Measurements from ENCODE around the gene PELO. TPM values are rescaled to one million over a fixed set of nuclear protein-coding genes. Genes with fewer than 3 reads are reported as not detected.

PELO gene
- total RNA-seq, 1 donor, result 18.9 TPM

DNA sequence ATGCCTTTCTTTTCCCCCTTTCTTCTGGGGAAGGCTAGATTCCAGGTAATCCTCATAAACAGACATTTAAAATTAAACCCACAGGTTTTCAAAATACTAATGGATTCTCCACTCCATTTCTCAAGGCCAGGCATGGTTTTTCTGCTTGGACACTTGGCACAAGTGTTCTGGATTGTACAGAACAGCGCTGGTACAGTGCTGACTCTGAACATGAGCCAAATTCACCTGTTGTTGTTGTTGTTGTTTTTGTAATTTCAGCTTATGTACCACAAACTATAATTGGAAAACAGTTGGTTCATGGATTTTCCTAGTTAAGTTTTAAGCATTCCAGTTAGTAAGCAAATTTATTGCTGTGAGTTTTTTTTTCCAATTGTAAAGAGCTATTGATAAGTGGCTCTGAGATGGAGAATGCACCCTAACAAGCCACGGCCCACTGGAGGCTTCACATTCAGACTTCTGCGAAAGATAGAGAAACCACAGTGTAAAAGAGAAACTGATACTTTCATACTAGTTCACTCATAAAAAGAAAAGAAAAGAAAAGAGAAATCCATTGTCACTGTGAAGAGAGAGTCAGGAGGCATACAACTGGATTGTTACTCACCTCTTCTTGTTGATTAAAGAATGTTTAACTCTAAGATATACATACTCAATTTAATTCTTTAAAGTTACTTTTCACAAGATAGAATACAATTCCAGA is 16.2 kb upstream of the PELO start:
- TF ChIP-seq, protein P1, sequence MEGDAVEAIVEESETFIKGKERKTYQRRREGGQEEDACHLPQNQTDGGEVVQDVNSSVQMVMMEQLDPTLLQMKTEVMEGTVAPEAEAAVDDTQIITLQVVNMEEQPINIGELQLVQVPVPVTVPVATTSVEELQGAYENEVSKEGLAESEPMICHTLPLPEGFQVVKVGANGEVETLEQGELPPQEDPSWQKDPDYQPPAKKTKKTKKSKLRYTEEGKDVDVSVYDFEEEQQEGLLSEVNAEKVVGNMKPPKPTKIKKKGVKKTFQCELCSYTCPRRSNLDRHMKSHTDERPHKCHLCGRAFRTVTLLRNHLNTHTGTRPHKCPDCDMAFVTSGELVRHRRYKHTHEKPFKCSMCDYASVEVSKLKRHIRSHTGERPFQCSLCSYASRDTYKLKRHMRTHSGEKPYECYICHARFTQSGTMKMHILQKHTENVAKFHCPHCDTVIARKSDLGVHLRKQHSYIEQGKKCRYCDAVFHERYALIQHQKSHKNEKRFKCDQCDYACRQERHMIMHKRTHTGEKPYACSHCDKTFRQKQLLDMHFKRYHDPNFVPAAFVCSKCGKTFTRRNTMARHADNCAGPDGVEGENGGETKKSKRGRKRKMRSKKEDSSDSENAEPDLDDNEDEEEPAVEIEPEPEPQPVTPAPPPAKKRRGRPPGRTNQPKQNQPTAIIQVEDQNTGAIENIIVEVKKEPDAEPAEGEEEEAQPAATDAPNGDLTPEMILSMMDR (IDR thresholded peaks at IDR 0.05; ENCODE audit: insufficient read depth, low read length), result no peak
- no peak for DNase-seq (ENCODE audit: low read depth)

DNA sequence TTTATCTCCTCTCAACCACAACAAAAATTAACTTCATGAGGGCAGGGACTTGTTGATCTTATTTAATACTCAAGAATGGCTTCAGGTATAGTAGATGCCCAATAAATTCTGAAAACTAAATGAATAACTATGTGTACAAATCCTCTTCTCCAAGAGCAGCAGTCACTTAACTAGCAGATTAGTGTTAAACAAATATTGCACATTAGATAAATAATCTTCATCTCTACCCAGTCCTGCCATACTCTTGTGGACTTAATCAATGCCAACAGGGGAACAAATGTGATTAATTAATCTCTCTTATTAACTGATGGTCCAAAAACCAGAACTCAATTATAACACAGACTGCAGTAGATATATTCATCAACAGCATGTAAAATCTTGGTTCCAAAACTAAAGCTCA is 15.0 kb upstream of the PELO start:
- DNase-seq (ENCODE audit: low read depth), result no peak
- TF ChIP-seq, protein P1 (IDR thresholded peaks at IDR 0.05; ENCODE audit: insufficient read depth, low read length), result no peak
- no peak overlapping the region for H3K4me3 ChIP-seq (ENCODE audit: low read depth, low read length)

More for the DNA sequence above, 16.2 kb upstream of the PELO start:
- H3K4me3 ChIP-seq (ENCODE audit: low read depth, low read length), result no peak overlapping the region

DNA sequence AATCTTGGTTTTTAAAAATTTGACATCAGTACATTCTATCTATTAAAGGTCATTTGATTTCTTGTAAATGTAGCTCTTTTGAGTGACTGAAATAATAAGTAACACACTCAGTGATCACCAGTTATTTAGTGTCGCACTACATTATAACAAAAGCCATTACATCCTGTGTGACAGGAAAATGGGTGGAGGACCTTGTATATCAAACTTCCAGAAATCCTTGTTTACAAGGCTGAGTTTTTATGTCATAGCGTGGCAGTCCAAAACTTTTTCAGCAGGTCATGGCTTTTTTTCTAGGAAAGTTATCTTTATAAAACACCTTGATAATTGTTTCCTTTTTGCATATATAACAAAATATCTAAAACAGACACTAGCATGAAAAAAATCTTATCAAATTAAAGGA is 14.4 kb upstream of the PELO start:
- TF ChIP-seq, protein P1 (IDR thresholded peaks at IDR 0.05; ENCODE audit: insufficient read depth, low read length), result no peak
- no peak for DNase-seq (ENCODE audit: low read depth)
- no peak overlapping the region for H3K4me3 ChIP-seq (ENCODE audit: low read depth, low read length)

DNA sequence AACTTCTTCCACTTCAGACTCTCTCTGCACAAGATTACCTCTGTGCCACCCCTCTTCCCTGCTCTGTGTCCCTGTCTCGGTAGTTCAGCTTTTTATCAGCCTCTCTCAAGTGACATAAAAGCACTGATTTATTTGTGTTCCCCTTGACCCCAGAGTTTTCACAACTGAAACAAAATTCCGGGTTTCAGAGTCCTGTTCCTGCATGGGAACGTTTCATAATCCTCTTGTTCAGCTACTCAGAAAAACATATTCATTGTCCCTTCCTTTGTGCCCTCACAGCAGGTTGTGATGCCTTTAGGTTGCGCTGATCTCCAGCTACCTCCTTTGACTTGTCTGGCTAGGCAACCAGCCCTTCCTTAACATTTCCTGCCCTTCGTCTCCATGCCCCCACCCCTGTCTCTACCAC is 13.7 kb upstream of the PELO start:
- DNase-seq (ENCODE audit: low read depth), result no peak
- no peak overlapping the region for H3K4me3 ChIP-seq (ENCODE audit: low read depth, low read length)
- TF ChIP-seq, protein P1 (IDR thresholded peaks at IDR 0.05; ENCODE audit: insufficient read depth, low read length), result no peak

DNA sequence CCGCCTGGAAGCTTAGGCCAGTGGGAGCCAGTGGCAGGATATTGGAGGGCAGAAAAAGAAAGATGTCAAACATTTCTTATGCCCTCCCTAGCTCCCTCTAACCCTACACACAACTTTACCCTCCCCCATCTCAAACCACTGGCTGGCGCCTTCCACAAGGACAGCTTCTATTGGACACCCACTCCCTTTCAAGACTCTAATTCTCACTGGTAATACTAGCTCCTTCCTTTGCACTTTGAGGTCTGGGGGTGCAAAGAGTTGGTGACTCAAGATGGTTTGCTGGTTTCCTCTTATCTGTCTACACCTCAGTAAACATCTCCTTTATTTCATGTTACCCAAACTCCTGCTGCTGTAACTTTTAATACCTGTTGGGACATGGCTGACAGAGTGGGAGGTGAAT is 11.6 kb upstream of the PELO start:
- H3K4me3 ChIP-seq (ENCODE audit: low read depth, low read length), result no peak overlapping the region
- TF ChIP-seq, protein P1 (IDR thresholded peaks at IDR 0.05; ENCODE audit: insufficient read depth, low read length), result no peak

DNA sequence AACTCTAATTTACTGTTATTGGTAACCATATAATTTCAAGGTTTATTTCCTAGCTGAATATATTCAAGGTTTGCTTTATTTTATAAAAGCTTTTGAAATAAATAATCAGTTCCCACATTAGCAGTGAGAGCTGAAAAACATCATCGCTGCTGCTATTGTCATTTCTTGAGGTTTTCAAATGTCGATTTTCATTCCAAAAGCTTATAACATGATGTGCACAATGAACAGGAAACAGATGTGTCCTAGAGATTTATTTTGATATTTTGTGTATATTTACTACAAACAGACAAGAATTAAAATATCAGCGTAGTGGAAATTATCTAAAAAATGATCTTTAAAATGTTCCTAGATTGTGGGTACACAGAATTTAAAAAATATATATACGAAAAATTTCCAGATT is 10.5 kb upstream of the PELO start:
- no peak overlapping the region for H3K4me3 ChIP-seq (ENCODE audit: low read depth, low read length)
- TF ChIP-seq, protein P1 (IDR thresholded peaks at IDR 0.05; ENCODE audit: insufficient read depth, low read length), result no peak
- no peak for DNase-seq (ENCODE audit: low read depth)

More for the DNA sequence above, 11.6 kb upstream of the PELO start:
- no peak for DNase-seq (ENCODE audit: low read depth)

DNA sequence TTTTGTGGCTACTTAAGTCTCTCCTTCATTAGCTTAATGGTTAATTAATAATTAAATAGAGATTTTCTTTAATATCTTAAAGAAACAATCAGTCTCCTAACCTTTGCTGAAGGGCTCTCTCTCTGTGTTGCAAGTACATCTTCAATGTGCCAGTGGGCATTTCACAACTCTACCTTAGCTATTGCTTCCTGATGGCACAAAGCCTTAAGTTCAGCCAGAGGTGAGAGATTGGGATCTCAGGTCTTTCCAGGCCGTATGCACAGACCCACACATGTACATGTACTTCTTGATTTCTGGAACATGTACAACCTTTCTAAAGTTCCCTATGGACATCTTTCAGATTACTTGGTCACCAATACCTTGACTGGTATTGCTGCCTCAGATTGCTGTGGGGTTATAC is 8.9 kb upstream of the PELO start:
- DNase-seq (ENCODE audit: low read depth), result no peak
- H3K4me3 ChIP-seq (ENCODE audit: low read depth, low read length), result no peak overlapping the region
- TF ChIP-seq, protein P1 (IDR thresholded peaks at IDR 0.05; ENCODE audit: insufficient read depth, low read length), result no peak
